HL-60 (cell line): ENCODE data around the gene LMF1.

Source experiments
- CTCF ChIP-seq: IDR thresholded peaks from one replicate; pipeline ENCODE4 v1.5.1; 2011; ENCODE audit warnings: low read length, control low read depth, inconsistent platforms; ENCODE audit not compliant: insufficient read depth
- SPI1 ChIP-seq: IDR thresholded peaks from 2 replicates; pipeline ENCODE4 v1.6.1; 2012; ENCODE audit warnings: low read depth, mild to moderate bottlenecking, borderline replicate concordance

GRCh38 chr16:986411-986810, 15.6 kb upstream of the LMF1 start:
- no peak for TF ChIP-seq CTCF
- no peak for TF ChIP-seq SPI1
